ENCODE measurements around the gene SORL1. TPM values are rescaled to one million over a fixed set of nuclear protein-coding genes. Genes with fewer than 3 reads are reported as not detected.

SORL1 gene
- total and polyA plus RNA-seq, 2 of the 8 experiments (the other 6 are each of a cell fraction or from before 2014, with no cell fraction given), result 38.1 to 65.5 TPM

DNA sequence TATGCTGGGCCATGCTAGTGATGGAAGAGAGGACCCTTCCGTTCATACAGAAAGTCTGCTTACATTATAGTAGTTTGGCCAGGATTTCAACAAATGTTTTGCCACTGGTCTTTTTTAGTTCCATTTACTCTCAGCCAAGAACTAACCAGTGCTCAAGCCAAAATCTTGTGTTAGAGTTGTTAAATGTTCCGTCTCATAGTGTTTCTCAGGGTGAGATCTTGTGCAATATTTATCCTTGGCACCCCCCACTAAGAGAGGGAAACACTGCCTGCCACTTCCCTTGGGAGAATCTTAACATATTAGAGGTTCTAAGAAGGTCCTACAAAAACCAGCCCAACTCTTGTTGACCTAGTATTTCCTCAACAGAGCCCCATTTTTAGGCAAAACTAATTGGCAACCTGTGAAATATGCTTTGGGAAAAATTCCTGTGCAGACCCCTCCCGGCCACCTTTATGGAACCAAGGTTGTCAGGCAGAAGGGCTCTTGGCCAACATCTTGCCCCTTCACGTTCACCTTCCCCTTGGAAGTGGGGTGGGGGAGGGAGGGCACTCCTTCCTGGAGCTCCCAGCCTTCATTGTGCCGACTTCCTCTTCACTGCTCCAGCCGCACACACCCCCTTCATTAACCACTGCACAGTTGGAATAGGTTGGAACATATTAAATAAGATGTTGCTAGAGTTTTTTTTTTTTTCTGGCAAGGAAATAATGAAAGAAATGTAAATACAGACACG lies 173.8 kb downstream of the SORL1 start:
- no peak overlapping the region for H2BK12ac ChIP-seq (ENCODE audit: low read depth, low read length)
- H3K4ac ChIP-seq (replicated peaks; ENCODE audit: insufficient read length, low read depth, low read length), result no peak overlapping the region
- H3K4me1 ChIP-seq (replicated peaks in 1 of 4; ENCODE audit: control insufficient read depth in 3 of 4, insufficient read depth in 4 of 4, low read length in 3 of 4), result no peaks in the 10 kb centered on the region; a peak in 1 of 7 replicates
- H3K9me3 ChIP-seq (ENCODE audit: insufficient read depth in 2 of 2, low read depth in 1 of 2, low read length in 1 of 2), result no peaks in the 10 kb centered on the region
- no peaks in the 10 kb centered on the region for H4K20me1 ChIP-seq (replicated peaks in 1 of 2; ENCODE audit: control insufficient read depth in 1 of 2, insufficient read depth in 2 of 2, low read length in 2 of 2)
- CTCF ChIA-PET (ENCODE audit: partially characterized antibody), result interaction anchor here (0.6 kb wide), 1 partner anchor 1129 kb away, joined by 3 read pairs; no protein-coding TSS in a partner anchor
- no peak overlapping the region for H3K14ac ChIP-seq (ENCODE audit: insufficient read length)
- no peak overlapping the region for H2AFZ ChIP-seq (ENCODE audit: low read length)
- no peak overlapping the region for H3K9ac ChIP-seq (replicated peaks in 1 of 4; ENCODE audit: extremely low read depth in 1 of 4, low read depth in 3 of 4, low read length in 3 of 4)
- H4K8ac ChIP-seq (ENCODE audit: extremely low read depth, insufficient read depth, low read length), result no peak overlapping the region
- no peaks in the 10 kb centered on the region for H3K79me2 ChIP-seq (ENCODE audit: control insufficient read depth in 1 of 2, insufficient read depth in 2 of 2, low read length in 2 of 2)
- no peaks in the 10 kb centered on the region for H3K27me3 ChIP-seq (replicated peaks in 1 of 4; ENCODE audit: control insufficient read depth in 3 of 4, extremely low read depth in 1 of 4, insufficient read depth in 3 of 4, low read length in 3 of 4)
- no peak overlapping the region for H3K4me3 ChIP-seq (ENCODE audit: extremely low read depth in 1 of 4, insufficient read depth in 2 of 4, low read depth in 3 of 4, low read length in 4 of 4)
- H4K91ac ChIP-seq (replicated peaks; ENCODE audit: insufficient read length, low read length), result no peak overlapping the region
- no peak overlapping the region for H2BK120ac ChIP-seq (replicated peaks; ENCODE audit: low read depth, low read length)
- H3K56ac ChIP-seq (replicated peaks; ENCODE audit: insufficient read length, low read depth, low read length), result no peak overlapping the region
- POLR2A ChIA-PET (ENCODE audit: partially characterized antibody), result no interaction called here
- no peak overlapping the region for H2BK20ac ChIP-seq (ENCODE audit: low read length)
- DNase-seq (ENCODE audit: low read depth in 1 of 2, low spot score in 2 of 2) (no peak), FAIRE-seq (no peak)
- no peak overlapping the region for H3K4me2 ChIP-seq (ENCODE audit: insufficient read depth in 1 of 2, low read depth in 2 of 2, low read length in 2 of 2)
- no peaks in the 10 kb centered on the region for H3K23me2 ChIP-seq (ENCODE audit: low read depth, low read length)
- no peak overlapping the region for H3K18ac ChIP-seq (ENCODE audit: extremely low read depth, low read length)
- H3K27ac ChIP-seq (ENCODE audit: low read depth, low read length), result no peak overlapping the region
- H3K23ac ChIP-seq (ENCODE audit: insufficient read length), result no peak overlapping the region
- H2BK5ac ChIP-seq (ENCODE audit: low read depth, low read length), result no peak overlapping the region
- H3K36me3 ChIP-seq (ENCODE audit: control insufficient read depth in 2 of 4, insufficient read depth in 4 of 4, low read length in 3 of 4), result peaks cover 19 to 57% (median 38%) of the 10 kb centered on the region in 4 experiments
- 93% methylated on average over 6 of the region's 7 CpGs; no CpG with 5 or more reads in 1 of the 2 experiments for WGBS, 2 experiments (ENCODE audit: extremely low coverage in 1 of 2, insufficient coverage in 1 of 2, insufficient read length in 1 of 2, insufficient replicate concordance in 2 of 2, low coverage in 1 of 2, low lambda C conversion rate in 2 of 2, missing lambda C conversion rate in 1 of 2)
- H2BK15ac ChIP-seq (ENCODE audit: low read length), result no peak overlapping the region
- H3K79me1 ChIP-seq (ENCODE audit: low read depth, low read length), result no peaks in the 10 kb centered on the region
- H2AK5ac ChIP-seq (ENCODE audit: low read depth, low read length), result no peak overlapping the region
- no peak overlapping the region for H4K5ac ChIP-seq (ENCODE audit: insufficient read length, low read depth, low read length)
- TF ChIP-seq SIN3A (conservative IDR thresholded peaks at IDR 0.05 in 1 of 2, IDR thresholded peaks at IDR 0.05 in 1 of 2; ENCODE audit: low read depth in 1 of 2, low read length in 2 of 2) (no peak), SIRT6 (IDR thresholded peaks at IDR 0.05; ENCODE audit: low read length) (no peak), CREB1 (IDR thresholded peaks at IDR 0.05) (no peak), HDAC2 (IDR thresholded peaks at IDR 0.05; ENCODE audit: borderline replicate concordance in 1 of 2, low read depth in 2 of 2, low read length in 2 of 2) (no peak), EGR1 (IDR thresholded peaks at IDR 0.05; ENCODE audit: borderline replicate concordance, low read depth, low read length) (no peak)

All from H1 (cell line).